Gastroesophageal sphincter (tissue), 4 donors: ENCODE results near the gene ATF3. TPM values are rescaled to one million over a fixed set of nuclear protein-coding genes. Genes with fewer than 3 reads are reported as not detected.

Experiments used
- ATAC-seq: fragments of 150-250 bp; one replicate; pipeline ENCODE4 v1.9.1; 2016; ENCODE audit warnings: mild to moderate bottlenecking, moderate library complexity
- H3K27ac ChIP-seq, 4 donors: fragments of 200-600 bp; sonication (generic) in 3 of 4; 1 replicate in 3 of 4; 2 replicates in 1 of 4; pipeline ENCODE4 v1.5.1; 2016 to 2019
- H3K27me3 ChIP-seq: fragments of 200-600 bp; sonication (generic); one replicate; pipeline ENCODE4 v1.5.1; 2019
- H3K36me3 ChIP-seq, 2 donors: fragments of 200-600 bp; sonication (generic); one replicate each; pipeline ENCODE4 v1.5.1; 2019; ENCODE audit warnings: control low read depth in 1 of 2
- H3K4me1 ChIP-seq, 3 donors: fragments of 200-600 bp; sonication (generic); 1 replicate in 2 of 3; 2 replicates in 1 of 3; pipeline ENCODE4 v1.5.1; 2016 to 2019; ENCODE audit warnings: control low read depth in 2 of 3
- H3K4me3 ChIP-seq, 2 donors: fragments of 200-600 bp; sonication (generic); one replicate each; pipeline ENCODE4 v1.5.1; 2019; ENCODE audit warnings: mild to moderate bottlenecking in 1 of 2, moderate library complexity in 1 of 2
- H3K9me3 ChIP-seq, 3 donors: fragments of 200-600 bp; sonication (generic); one replicate each; pipeline ENCODE4 v1.5.1; 2017 to 2019; ENCODE audit warnings: control low read depth in 2 of 3
- CTCF ChIP-seq, 4 experiments: fragments of 200-600 bp in 2 of 4; fragments of 450-650 bp in 2 of 4; sonication (generic) in 1 of 4; IDR thresholded peaks; one replicate each; pipeline ENCODE4 v1.5.1; 2017 to 2019; ENCODE audit warnings: antibody characterized with exemption in 4 of 4, mild to moderate bottlenecking in 2 of 4, moderate library complexity in 2 of 4
- EP300 ChIP-seq: sonication (generic); formaldehyde crosslinking; IDR thresholded peaks from one replicate; pipeline ENCODE4 v1.6.1; 2017; ENCODE audit warnings: antibody characterized with exemption, mild to moderate bottlenecking
- POLR2A ChIP-seq, 2 donors: fragments of 450-650 bp; IDR thresholded peaks; one replicate each; pipeline ENCODE4 v1.6.1; 2017; ENCODE audit warnings: antibody characterized with exemption in 2 of 2, mild to moderate bottlenecking in 2 of 2, moderate library complexity in 1 of 2
- POLR2AphosphoS5 ChIP-seq: sonication (generic); formaldehyde crosslinking; IDR thresholded peaks from one replicate; pipeline ENCODE4 v1.6.1; 2017; ENCODE audit warnings: antibody characterized with exemption
- WGBS, 2 donors: methylation state at CpG; one replicate each; pipeline ENCODE4 v1.1.5; 2018; ENCODE audit warnings: low coverage in 1 of 2; 5-methylcytosine and 5-hydroxymethylcytosine counted together
- total RNA-seq, 4 donors: library from RNA; depleted of rRNA; stranded (reverse); fragments of >200 nt; gene quantifications; one replicate each; pipeline ENCODE4 v1.1.0, GENCODE V29; 2016

ATF3 gene
- total RNA-seq, 4 donors from 2014 or later: 4.0 to 17.2 (median 9.4) TPM

- 0% methylated on average over 10 of the region's 75 CpGs; no CpG with 5 or more reads in 1 of the 2 donors for WGBS, 2 donors
- Histone ChIP-seq H3K4me3 (peak overlapping the region; percentile 66 to 86), H3K9me3 (no peaks in the 10 kb centered on the region), H3K27ac (peak overlapping the region; percentile 96 to 99 (median 98)), H3K4me1 (peaks cover 0 to 62% (median 11%) of the 10 kb centered on the region in 3 donors), H3K27me3 (peaks cover 36% of the 10 kb centered on the region), H3K36me3 (no peaks in the 10 kb centered on the region)
- TF ChIP-seq EP300 (no peak), CTCF (IDR thresholded peaks at IDR 0.05) (peak in 3 of 4 experiments; percentile 32 to 67 (median 45)), POLR2AphosphoS5 (no peak), POLR2A (IDR thresholded peaks at IDR 0.05) (no peak)
- peak; percentile 14 for ATAC-seq
Measured at GRCh38 chr1:212608959-212609700, 569 bp downstream of the ATF3 start.

GRCh38 chr1:212609701-212610574 lies 1.4 kb downstream of the ATF3 start:
- Histone ChIP-seq H3K27ac (peak overlapping the region; percentile 96 to 99 (median 98)), H3K4me3 (peak overlapping the region; percentile 66 to 86), H3K9me3 (no peaks in the 10 kb centered on the region), H3K27me3 (peaks cover 28% of the 10 kb centered on the region), H3K4me1 (peaks cover 0 to 64% (median 11%) of the 10 kb centered on the region in 3 donors), H3K36me3 (peaks cover 0 to under 1% of the 10 kb centered on the region in 2 donors)
- no peak for ATAC-seq
- no peak for TF ChIP-seq POLR2AphosphoS5
- no peak for TF ChIP-seq EP300
- no peak for TF ChIP-seq CTCF (IDR thresholded peaks at IDR 0.05)
- no peak for TF ChIP-seq POLR2A (IDR thresholded peaks at IDR 0.05)
- WGBS, 2 donors: 33 to 77% methylated on average over 4 to 15 of the region's 20 CpGs

GRCh38 chr1:212610575-212610967 lies 2.0 kb downstream of the ATF3 start:
- TF ChIP-seq CTCF (IDR thresholded peaks at IDR 0.05) (no peak), EP300 (no peak), POLR2AphosphoS5 (no peak), POLR2A (IDR thresholded peaks at IDR 0.05) (no peak)
- ATAC-seq: no peak
- peaks cover 22% of the 10 kb centered on the region for H3K27me3 ChIP-seq
- 89% methylated on average over 5 of the region's 5 CpGs; no CpG with 5 or more reads in 1 of the 2 donors for WGBS, 2 donors
- no peak overlapping the region for H3K27ac ChIP-seq
- H3K4me1 ChIP-seq: peaks cover 0 to 60% (median 11%) of the 10 kb centered on the region in 3 donors
- H3K36me3 ChIP-seq: peaks cover 0 to 7% of the 10 kb centered on the region in 2 donors
- peak overlapping the region in 1 of 2 donors; percentile 86 for H3K4me3 ChIP-seq
- H3K9me3 ChIP-seq: no peaks in the 10 kb centered on the region

- Histone ChIP-seq H3K4me1 (peaks cover 0 to 53% (median 11%) of the 10 kb centered on the region in 3 donors), H3K27me3 (peaks cover 14% of the 10 kb centered on the region), H3K27ac (no peak overlapping the region), H3K36me3 (peaks cover 0 to 14% of the 10 kb centered on the region in 2 donors), H3K4me3 (no peak overlapping the region), H3K9me3 (no peaks in the 10 kb centered on the region)
- TF ChIP-seq POLR2AphosphoS5 (no peak), POLR2A (IDR thresholded peaks at IDR 0.05) (no peak)
- 67% methylated on average over 2 of the region's 2 CpGs; no CpG with 5 or more reads in 1 of the 2 donors for WGBS, 2 donors
- no peak for ATAC-seq
Measured at GRCh38 chr1:212611000-212611948, 2.7 kb downstream of the ATF3 start.
